Activated T-helper 9 cell treated with anti-CD3 and anti-CD28 coated beads, Interleukin-2, amount 50 U/mL, for 16 hours (primary cell): Measurements from ENCODE around the gene CACNA2D3.

ENCODE experiments used
- DNase-seq: peaks from one replicate; pipeline ENCODE4 v3.0.0-alpha.2; 2020; ENCODE audit warnings: low read depth

CACNA2D3 gene

DNA sequence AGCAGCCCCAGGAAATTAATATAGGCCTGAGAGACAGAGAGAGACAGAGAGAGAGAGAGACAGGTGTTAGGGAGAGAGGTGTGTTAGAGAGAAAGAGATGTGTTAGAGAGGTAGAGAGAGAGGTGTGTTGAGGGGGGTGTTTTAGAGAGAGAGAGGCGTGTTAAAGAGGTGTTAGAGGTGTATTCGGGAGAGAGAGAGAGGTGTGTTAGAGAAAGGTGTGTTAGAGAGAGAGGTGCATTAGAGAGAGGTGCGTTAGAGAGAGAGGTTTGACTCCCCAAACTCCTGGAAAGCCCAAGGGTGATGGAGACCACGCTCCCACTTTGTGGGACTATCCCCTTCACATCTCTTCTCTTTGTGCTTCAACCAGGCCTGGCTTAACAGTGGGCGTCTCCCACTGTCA lies 95.5 kb downstream of the CACNA2D3 start:
- DNase-seq = no peak

DNA sequence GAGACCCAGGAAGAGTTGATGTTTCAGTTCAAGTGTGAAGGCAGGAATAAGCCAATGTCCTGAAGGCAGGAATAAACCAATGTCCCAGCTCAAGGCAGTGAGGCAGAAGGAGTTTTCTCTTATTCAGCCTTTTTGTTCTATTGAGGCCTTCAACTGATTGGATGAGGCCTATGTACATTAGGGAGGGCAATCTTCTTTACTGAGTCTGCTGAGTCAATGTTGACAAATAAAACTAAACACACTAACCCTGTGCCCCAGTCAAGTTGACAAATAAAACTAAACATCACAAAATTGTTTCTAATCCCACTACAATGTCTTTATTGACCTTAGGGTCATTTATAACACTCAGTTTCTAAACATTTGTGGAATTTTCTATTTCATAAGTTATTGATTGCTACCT lies 100.0 kb downstream of the CACNA2D3 start:
- DNase-seq = no peak

DNA sequence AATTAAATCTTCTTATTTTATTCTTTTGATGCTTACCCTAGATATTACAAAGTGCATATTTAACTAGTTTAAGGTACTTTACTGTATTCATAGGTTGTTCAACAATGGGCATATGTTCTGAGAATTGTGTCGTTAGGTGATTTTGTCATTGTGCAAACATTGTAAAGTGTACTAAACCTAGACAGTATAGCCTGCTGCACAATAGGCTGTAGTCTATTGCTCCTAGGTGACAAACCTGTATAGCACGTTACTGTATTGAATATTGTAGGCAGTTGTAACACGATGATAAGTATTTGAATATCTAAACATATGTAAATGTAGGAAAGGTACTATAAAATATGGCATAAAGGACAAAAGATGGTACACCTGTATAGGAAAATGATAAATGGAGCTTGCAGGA lies 100.7 kb downstream of the CACNA2D3 start:
- DNase-seq = no peak

DNA sequence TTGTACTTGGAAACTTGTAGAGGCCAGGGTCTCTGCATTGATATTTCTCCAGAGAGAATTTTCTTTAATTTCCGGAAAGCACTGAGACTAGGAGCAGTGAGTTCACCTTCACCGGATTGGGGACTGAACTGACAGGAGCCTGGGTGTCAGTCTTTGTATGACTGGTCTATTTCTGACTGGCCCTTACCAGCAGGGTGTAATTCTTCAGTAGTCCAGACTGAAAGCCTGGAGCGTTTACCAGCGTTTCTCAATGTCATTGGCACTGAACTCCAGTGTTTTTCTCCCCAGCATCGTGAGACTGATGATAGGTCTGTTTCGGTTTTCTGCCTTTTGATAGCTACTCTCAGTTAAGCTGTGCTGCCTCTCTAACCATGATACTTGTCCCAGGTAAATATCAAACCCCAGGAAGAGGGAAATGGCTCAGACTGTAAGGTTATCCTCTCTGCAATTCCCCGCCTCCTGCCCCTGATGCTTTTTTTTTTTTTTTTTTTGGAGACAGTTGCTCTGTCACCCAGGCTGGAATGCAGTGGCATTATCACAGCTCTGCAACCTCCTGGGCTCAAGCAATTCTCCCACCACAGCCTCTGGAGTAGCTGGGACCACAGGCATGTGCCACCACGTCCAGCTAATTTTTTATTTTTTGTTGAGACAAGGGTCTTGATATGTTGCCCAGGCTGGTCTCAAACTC lies 103.6 kb downstream of the CACNA2D3 start:
- DNase-seq = no peak

DNA sequence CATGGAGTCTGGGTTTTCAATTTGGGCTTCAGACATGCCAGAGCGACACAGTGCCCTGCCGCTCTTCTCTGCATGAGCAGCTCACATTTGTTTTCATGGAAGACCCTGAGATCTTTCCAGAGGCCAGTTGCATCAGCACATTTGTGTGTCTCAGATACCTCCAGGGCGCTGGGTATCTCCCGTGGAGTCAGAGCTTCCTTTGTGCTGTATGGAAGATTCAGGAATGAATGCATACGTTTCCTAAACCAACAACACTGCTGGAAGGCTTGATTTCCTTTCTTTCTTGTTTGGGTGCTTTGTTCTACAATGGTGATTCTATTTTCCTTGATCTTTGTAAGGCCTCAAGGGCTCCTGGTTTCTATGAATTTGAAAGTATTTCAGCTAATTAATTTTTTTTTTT lies 106.5 kb downstream of the CACNA2D3 start:
- DNase-seq = no peak

DNA sequence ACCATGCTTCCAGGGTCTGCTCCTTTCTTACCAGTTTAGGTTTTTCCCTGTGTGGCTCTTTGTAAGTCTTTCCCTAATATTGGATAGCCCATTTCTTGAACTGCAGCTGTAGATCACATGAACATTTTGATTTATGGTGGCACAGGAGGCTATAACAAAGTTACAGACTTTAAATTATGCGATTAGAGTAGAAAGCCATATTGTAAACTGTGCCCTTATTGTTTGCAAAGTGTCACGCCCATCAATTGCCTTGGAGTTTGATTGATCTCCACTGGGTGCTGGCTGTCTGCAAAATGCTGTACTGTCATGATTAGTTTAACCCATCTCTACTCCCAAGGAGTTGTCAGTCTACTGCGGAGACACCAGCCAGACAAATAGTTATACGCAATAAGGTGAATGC lies 110.3 kb downstream of the CACNA2D3 start:
- DNase-seq = no peak

DNA sequence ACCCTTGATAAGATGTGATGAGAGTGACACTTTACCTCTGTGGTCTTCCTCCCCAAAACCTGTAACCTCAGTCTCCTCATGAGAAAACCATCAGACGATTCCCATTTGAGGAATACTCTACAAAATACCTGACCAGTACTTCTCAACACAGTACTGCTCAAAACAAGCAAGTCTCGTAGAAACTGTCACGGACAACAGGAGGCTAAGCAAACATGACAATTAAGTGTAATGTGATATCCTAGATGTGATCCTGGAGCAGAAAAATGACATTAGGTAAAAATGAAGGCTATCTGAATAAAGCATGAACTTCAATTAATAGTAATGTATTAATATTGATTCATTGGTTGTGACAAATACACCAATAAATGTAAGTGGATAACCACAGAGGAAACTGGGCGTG lies 113.6 kb downstream of the CACNA2D3 start:
- DNase-seq = no peak

DNA sequence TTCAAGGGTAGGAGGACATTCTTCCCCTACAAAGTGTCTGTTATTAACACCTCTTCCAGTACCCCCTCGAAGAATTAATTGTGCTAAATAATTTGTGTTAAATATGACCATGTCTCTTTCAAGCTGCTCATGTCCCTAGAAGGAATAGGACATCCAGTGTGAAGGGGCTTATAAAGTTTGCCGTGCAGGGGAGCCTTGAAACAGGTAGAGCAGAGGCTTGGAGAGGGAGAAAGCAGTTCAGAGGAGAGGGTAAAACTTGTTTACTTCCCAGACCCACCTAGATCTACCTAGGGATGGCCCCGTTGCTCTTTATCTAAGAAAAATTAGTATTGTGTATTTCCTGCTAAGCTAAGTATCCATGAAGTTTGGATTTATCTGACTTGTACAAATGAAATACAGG lies 114.8 kb downstream of the CACNA2D3 start:
- DNase-seq = no peak

DNA sequence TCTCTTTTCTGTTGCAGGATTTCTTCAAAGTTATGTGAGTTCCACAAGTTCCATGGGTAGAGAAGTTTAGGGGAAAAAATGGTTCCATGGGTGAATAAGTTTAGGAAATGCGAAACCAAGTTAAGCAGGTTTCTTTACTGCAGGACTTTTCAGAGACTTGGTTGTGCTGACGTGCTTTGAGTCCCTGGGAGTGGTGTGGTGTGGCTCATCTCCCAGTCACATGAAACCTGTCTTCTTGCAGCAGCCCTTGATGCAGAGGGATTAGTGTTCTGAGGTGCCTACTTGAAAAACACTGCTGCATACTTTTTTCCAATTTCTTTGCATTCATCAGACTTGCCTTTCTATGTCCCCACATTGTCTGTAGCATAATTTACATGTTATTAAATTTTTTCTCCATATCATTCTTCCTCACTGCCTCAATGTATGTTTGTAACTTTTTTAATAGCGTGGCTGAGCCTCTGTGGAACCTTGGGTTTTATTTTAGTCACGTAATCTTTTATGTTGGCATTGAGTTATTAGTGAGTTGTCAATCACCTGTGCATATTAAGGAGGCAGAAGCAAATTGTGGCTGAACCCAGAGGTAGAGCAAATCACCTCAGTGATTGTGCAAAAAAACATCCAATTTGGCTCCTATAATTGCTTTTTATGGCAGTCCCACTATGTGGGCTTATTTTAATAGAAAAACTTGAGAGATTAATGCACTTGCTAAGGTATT lies 115.6 kb downstream of the CACNA2D3 start:
- no peak for DNase-seq

DNA sequence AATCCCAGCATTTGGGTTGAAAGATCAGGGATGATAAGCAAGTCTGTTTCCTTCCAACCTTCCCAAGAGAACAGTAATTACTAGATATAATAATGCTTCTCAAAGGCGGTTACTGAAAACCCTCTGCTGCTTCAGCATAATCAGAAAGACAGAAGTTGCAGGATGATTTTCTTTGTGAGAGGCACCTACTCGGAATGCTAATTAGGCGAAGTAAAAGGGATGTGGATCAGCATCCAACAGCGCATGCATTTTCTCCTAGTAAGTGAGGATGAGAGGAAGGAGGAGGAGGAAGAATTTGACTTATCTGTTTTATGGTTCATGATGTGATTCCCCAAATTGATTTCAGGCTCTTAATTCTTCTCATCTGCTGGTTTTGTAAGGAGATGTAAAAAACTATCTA lies 118.0 kb downstream of the CACNA2D3 start:
- DNase-seq = no peak

DNA sequence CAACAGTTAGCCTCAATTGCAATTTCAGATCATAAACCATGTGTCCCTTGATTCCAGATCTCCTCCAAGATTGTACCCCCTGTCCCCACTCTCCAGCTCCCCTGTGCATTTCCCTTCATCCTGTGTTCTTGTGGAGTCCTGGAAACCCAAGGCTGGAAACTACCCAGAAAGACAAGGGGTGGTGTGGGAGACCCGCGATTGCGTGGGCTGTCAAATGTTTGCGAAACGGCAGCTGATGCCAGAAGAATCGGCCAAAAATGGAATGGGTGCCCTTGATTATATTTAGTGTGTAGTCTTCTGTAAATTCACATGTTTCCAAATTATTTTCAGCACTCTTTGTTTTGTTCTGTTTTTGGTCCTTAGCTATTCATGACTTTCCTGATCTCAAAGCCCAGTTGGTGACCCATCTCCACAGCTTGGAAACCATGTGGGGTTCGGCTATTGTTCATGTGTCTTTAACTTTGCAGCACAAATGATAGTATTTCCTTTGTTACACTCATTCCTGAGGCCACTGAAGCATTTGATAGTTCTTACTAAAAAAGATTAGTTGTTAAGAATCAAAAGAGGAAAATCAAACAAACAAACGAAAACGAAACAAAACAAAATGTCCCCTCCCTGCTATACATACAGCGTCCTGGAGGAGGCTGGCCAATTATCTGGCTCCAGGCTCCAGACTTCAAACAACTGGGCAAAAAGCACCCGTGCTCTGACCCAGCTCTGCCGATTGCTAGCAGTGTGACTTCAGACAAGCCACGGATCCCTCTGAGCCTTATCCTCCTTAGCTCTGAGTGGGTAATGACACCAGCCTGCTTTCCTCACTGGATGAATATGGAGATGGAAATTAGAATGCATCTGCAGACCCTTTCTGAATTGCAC lies 120.9 kb downstream of the CACNA2D3 start:
- no peak for DNase-seq

DNA sequence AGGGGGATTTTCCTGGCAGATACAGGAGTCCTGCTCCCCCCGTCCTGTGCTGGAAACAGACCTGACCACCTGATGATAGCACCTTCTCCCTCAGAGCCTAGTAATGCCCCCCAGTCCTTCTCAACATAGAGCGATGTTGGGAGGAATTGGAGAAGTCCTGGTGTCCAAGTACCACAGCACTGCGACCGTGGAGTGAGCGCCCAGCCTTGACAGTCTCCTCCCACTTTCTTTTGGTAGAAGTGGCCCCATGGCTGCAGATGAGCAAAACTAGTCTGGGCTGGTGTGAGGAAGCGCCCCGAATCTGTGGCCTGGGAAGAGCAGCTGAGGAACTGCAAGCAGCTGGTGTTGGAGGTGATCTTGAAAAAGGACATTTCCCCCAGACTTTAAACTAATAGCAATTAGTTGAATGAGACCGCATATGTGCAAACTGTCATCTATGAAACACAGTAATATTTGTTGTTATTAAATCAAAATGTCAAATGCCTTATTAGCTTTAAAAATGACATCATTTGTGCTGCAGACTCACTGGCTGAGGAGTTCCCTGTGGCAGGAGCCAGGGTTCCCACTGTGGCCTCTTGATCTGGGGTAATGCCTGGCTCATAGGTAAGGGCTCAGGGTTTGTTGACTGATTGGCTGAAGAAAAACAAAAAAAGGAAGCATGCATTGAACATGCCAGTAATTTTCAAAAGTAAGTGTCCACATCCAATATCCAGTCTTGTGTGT lies 121.8 kb downstream of the CACNA2D3 start:
- no peak for DNase-seq

DNA sequence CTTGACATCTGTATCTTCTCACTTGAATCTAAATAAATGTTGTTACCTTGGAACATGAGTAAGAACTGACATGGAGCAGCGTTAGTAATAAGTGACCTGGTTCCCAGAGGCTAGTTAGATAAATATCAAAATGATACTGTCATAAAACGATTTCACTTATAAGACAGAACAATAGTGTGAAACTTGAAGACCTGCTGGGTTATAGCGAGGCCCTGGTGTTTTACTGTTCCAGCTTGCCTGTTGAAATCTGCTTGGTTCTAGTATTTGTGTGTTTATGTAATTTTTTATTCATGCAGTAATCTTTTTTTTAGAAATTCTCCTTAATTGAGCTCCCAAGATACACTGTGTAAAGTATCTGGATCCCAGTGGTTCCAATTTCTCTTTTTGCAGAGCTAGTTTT lies 129.4 kb downstream of the CACNA2D3 start:
- DNase-seq = no peak

DNA sequence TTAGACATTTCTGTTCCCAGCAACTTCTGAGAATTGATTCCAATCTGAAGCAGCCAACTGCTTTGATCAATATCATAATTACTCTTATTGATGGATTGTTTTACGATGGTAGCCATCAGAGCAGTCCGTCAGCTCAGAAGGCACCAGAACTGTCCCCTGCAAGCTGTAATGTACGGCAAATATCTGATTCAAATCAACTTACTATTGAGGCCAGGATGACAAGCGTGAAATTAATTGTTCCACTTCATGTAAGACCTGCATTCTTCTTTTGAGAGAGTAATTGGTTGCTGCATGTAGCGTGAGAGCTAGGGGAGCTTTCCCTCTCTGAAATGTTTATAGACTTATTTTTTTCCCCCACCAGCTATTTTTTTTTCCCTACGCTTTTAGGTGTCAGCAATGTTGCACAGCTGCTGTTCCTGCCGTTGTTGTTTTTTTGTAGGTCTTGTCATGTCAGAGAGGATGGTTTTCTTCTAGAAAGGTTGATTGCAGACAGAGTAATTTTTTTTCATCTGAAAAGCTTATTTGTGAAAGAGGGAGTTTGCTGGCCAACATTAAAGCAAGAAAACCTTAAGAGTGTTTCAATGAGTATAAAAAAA lies 134.9 kb downstream of the CACNA2D3 start:
- no peak for DNase-seq

DNA sequence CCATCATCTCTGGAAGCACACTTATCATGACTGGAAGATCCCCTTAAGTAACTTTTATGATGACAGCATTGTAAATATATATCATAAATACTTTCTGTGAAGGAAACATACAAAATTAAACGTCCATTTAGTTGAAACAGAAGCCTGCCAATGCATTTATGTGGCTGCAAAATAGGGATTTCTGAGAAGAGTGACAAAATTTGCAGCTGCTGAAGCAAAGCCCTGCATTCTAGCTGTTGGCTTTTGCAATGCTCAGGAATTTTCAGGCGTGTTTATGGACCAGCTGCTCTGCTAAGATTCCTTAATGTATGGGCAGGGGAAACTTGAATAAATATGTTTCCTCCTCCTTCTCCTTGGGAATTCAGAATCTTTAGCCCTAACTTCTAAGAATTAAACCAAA lies 137.3 kb downstream of the CACNA2D3 start:
- no peak for DNase-seq

DNA sequence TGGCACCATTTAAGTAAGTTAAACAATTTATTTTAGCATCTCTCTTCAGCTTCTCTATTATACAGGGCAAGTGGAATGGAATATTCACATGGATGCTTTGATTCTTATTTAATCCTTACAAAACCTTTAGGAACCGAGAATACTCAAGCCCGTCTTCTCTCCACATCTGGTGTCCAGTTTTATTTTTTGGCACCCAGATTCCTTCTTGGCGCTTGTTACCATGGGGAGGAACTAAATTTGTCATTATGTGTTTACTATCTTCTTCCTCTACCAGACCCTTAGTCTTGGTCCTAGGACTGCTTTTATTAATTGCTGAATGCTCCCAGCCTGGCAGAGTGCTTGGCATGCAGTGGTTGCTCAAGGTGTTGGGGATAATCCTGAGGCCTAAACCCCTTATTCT lies 138.8 kb downstream of the CACNA2D3 start:
- no peak for DNase-seq

DNA sequence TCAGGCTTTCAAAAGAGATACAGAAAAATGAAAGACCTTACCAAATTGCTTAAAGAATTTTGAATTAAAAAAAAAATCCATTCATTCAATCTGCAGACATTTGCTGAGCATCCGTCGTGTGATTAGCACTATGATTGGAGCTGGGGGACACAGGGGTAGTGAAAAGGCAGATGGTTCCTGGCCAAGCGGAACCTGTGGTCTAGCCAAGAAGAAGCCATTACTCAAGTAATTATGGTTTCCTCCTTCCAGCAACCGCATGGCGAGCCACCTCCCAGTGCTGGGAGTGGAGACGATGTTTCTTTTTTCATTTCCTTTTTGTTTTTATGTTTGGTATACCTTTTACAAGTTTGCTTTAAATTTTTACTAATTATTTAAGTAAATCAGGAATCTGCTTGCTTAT lies 140.2 kb downstream of the CACNA2D3 start:
- no peak for DNase-seq

DNA sequence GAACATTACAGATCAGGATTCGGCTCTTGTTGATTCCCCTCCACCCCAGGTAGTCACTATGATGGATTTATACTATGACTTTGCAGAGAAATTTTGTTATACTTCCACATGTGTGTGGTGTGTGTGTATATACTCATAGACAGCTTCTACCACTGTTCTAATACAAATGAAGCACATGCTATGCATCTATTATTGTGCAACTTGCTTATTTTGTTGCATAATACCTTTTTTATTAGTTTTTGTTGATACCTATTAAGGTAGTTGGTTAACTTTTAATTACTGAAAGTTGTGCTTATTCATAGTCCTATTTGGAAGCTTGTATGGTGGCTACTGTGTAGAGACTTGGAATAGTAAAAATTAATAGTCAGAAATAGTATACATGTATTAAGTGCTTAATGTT lies 140.6 kb downstream of the CACNA2D3 start:
- no peak for DNase-seq

DNA sequence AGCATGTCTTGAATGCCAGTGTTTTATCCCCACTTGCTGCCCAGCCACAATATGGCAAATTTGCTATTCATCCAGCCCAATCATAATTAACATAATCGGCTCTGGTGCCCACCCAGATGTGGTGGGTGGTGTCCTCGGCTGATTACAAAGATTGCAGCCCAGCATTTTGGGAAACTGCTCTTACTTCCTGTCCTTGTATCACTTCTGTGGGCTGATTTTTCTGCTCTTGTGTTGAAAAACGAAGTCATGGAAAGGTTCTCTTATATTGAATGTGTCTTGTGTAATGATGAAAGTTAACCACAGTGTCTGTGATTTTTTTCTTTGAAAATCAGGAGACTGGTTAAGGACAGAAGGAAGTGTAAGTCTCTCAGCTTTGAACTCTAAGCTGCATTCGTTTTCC lies 141.7 kb downstream of the CACNA2D3 start:
- no peak for DNase-seq

DNA sequence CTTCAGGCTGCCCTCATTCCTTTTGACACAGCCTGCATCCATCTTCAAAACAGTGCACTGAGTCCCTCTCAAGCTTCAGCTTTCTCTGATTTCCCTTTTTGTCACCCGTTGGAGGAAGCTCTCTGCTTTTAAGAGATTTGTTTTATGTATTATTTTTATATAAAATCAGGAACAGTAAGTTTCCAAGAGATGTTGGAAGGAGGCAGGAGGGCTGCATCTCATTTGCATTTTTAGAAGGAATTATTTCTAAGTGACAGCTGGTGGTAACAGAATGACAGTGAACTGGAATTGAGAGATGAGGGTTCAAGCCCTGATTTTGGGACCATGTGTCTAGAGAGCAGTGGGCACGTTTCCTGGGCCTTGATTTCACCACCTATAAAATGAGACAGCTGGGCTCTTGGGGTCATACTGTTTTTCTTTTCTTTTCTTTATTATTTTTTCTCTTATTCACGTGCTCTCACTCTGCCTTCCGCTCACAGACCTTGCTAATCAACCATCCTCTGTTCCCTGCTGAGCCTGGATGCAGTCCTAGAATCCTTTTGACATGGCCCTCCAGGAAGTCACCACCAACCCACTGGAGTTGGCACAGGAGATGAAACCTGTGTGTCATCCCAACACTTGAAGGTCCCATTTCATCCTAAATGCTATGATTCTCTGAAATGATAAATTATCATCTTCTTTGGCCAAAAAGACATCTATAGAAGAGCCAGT lies 148.6 kb downstream of the CACNA2D3 start:
- DNase-seq = no peak

DNA sequence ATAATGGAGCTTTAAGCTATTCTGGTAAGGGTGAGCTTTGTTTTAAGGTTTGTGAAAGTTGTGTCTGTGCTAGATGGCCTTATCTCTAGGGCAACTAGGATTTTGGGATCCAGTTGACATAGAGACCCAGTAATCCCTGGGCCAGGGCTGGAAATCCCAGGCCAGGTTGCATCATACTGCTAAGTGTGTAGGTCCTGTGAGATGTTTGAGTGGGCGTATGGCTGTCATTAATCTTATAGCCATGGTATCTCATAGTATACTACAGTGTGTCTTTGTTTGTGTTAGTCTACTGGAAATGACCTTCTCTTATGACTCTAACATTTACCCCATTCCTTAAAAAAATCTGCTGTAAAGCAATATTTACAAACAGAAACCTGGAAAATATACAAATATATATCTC lies 151.4 kb downstream of the CACNA2D3 start:
- no peak for DNase-seq
